Neural progenitor cell (in vitro differentiated cells): Measurements from ENCODE around the gene KRR1. TPM values are rescaled to one million over a fixed set of nuclear protein-coding genes. Genes with fewer than 3 reads are reported as not detected.

ENCODE experiments used
- DNase-seq: peaks from one replicate; pipeline ENCODE4 v3.0.0-alpha.2; 2016; ENCODE audit warnings: low spot score
- H2AFZ ChIP-seq: fragments of 200-600 bp; sonication (generic); replicated peaks from 2 replicates; pipeline ENCODE4 v1.6.1; 2016; ENCODE audit warnings: antibody characterized with exemption
- H3F3A ChIP-seq: fragments of 200-600 bp; sonication (generic); 2 replicates; pipeline ENCODE4 v1.6.1; 2016; ENCODE audit warnings: antibody characterized with exemption, low read depth
- H3K27ac ChIP-seq: fragments of 200-600 bp; sonication (generic); 2 replicates; pipeline ENCODE4 v1.5.1; 2016; ENCODE audit warnings: mild to moderate bottlenecking
- H3K27me3 ChIP-seq: fragments of 200-600 bp; sonication (generic); 2 replicates; pipeline ENCODE4 v1.6.1; 2016; ENCODE audit warnings: mild to moderate bottlenecking, moderate library complexity
- H3K36me3 ChIP-seq: fragments of 200-600 bp; sonication (generic); 2 replicates; pipeline ENCODE4 v1.5.1; 2016
- H3K4me1 ChIP-seq: fragments of 200-600 bp; sonication (generic); 2 replicates; pipeline ENCODE4 v1.6.1; 2016; ENCODE audit warnings: mixed run types
- H3K4me2 ChIP-seq: fragments of 200-600 bp; sonication (generic); 2 replicates; pipeline ENCODE4 v1.6.1; 2016
- H3K4me3 ChIP-seq: fragments of 200-600 bp; sonication (generic); 2 replicates; pipeline ENCODE4 v1.5.1; 2016
- H3K79me2 ChIP-seq: fragments of 200-600 bp; sonication (generic); 2 replicates; pipeline ENCODE4 v1.6.1; 2016; ENCODE audit warnings: low read depth
- H3K9ac ChIP-seq: fragments of 200-600 bp; sonication (generic); 2 replicates; pipeline ENCODE4 v1.6.1; 2016
- H3K9me3 ChIP-seq: fragments of 200-600 bp; sonication (generic); 2 replicates; pipeline ENCODE4 v1.5.1; 2016; ENCODE audit warnings: low read depth
- H4K20me1 ChIP-seq: fragments of 200-600 bp; sonication (generic); 2 replicates; pipeline ENCODE4 v1.6.1; 2016; ENCODE audit warnings: low read depth
- H3K27ac Mint-ChIP-seq: 3 replicates; pipeline ENCODE4 v1.8.0; 2021; ENCODE audit warnings: mixed read lengths
- H3K27me3 Mint-ChIP-seq: 2 replicates; pipeline ENCODE4 v1.8.0; 2022; ENCODE audit warnings: low read depth, mild to moderate bottlenecking, inconsistent platforms, moderate library complexity, mixed read lengths; ENCODE audit not compliant: insufficient read depth
- H3K36me3 Mint-ChIP-seq: 3 replicates; pipeline ENCODE4 v1.8.0; 2021; ENCODE audit warnings: mixed read lengths
- H3K4me1 Mint-ChIP-seq: 3 replicates; pipeline ENCODE4 v1.8.0; 2021; ENCODE audit warnings: mixed read lengths
- H3K4me3 Mint-ChIP-seq: 3 replicates; pipeline ENCODE4 v1.8.0; 2021; ENCODE audit warnings: mild to moderate bottlenecking, moderate library complexity, mixed read lengths
- H3K9me3 Mint-ChIP-seq: 3 replicates; pipeline ENCODE4 v1.8.0; 2020; ENCODE audit warnings: mixed read lengths
- CTCF ChIP-seq: fragments of 200-600 bp; sonication (generic); IDR thresholded peaks from 2 replicates; pipeline ENCODE4 v1.5.1; 2017; ENCODE audit warnings: antibody characterized with exemption, mild to moderate bottlenecking
- EZH2 ChIP-seq: fragments of 200-600 bp; sonication (generic); IDR thresholded peaks from 2 replicates; pipeline ENCODE4 v1.6.1; 2017; ENCODE audit warnings: antibody characterized with exemption, mild to moderate bottlenecking, moderate library complexity
- EZH2phosphoT487 ChIP-seq: fragments of 200-600 bp; sonication (generic); IDR thresholded peaks from 2 replicates; pipeline ENCODE4 v1.6.1; 2017; ENCODE audit warnings: antibody characterized with exemption
- total RNA-seq: library from RNA; depleted of rRNA; stranded (reverse); fragments of >200 nt; gene quantifications from 2 replicates; pipeline ENCODE4 v1.2.3, GENCODE V29; 2015; ENCODE audit warnings: low replicate concordance

The KRR1 gene
- total RNA-seq, 1 donor from 2014 or later, result 70.0 TPM

- no peak for DNase-seq
- TF ChIP-seq EZH2, result no peak
- Mint-ChIP-seq H3K27ac (no peak overlapping the region), H3K9me3 (no peaks in the 10 kb centered on the region), H3K4me1 (peaks cover 2% of the 10 kb centered on the region), H3K36me3 (no peaks in the 10 kb centered on the region), H3K27me3 (peaks cover 2% of the 10 kb centered on the region), H3K4me3 (no peak overlapping the region)
- no peak overlapping the region for H3K9ac ChIP-seq
- no peak overlapping the region for H3K27ac ChIP-seq
- H3K79me2 ChIP-seq, result no peaks in the 10 kb centered on the region
- H3K4me2 ChIP-seq, result no peak overlapping the region
- H4K20me1 ChIP-seq, result no peaks in the 10 kb centered on the region
- no peaks in the 10 kb centered on the region for H3K9me3 ChIP-seq
- H3K36me3 ChIP-seq, result no peaks in the 10 kb centered on the region
- no peak overlapping the region for H3K4me3 ChIP-seq
- H3F3A ChIP-seq, result no peaks in the 10 kb centered on the region
- no peaks in the 10 kb centered on the region for H3K27me3 ChIP-seq
- peaks cover 6% of the 10 kb centered on the region for H3K4me1 ChIP-seq
- no peak overlapping the region for H2AFZ ChIP-seq
Measured at GRCh38 chr12:75491169-75491568, 20.2 kb downstream of the KRR1 start.

- no peaks in the 10 kb centered on the region for H3K36me3 ChIP-seq
- no peak overlapping the region for H3K27ac ChIP-seq
- no peaks in the 10 kb centered on the region for H3K36me3 Mint-ChIP-seq
- no peaks in the 10 kb centered on the region for H3K9me3 ChIP-seq
- no peak overlapping the region for H3K9ac ChIP-seq
- no peak for DNase-seq
- H3K79me2 ChIP-seq, result no peaks in the 10 kb centered on the region
- no peaks in the 10 kb centered on the region for H3K27me3 ChIP-seq
- H3K4me3 Mint-ChIP-seq, result no peak overlapping the region
- H3K4me1 ChIP-seq, result peaks cover 6% of the 10 kb centered on the region
- H3K27me3 Mint-ChIP-seq, result peaks cover 2% of the 10 kb centered on the region
- no peak overlapping the region for H3K27ac Mint-ChIP-seq
- TF ChIP-seq CTCF (no peak), EZH2phosphoT487 (no peak), EZH2 (no peak)
- no peak overlapping the region for H3K4me3 ChIP-seq
- no peak overlapping the region for H2AFZ ChIP-seq
- no peaks in the 10 kb centered on the region for H4K20me1 ChIP-seq
- H3K4me1 Mint-ChIP-seq, result peaks cover 2% of the 10 kb centered on the region
- H3F3A ChIP-seq, result no peaks in the 10 kb centered on the region
- H3K4me2 ChIP-seq, result no peak overlapping the region
- H3K9me3 Mint-ChIP-seq, result no peaks in the 10 kb centered on the region
Measured at GRCh38 chr12:75489613-75490210, 21.7 kb downstream of the KRR1 start.

- DNase-seq, result no peak
- H3K9me3 ChIP-seq, result no peaks in the 10 kb centered on the region
- Mint-ChIP-seq H3K4me3 (no peak overlapping the region), H3K27ac (no peak overlapping the region), H3K4me1 (peaks cover 2% of the 10 kb centered on the region), H3K27me3 (peaks cover 2% of the 10 kb centered on the region), H3K36me3 (no peaks in the 10 kb centered on the region), H3K9me3 (no peaks in the 10 kb centered on the region)
- no peaks in the 10 kb centered on the region for H3K36me3 ChIP-seq
- H3K4me1 ChIP-seq, result peaks cover 6% of the 10 kb centered on the region
- H3K4me3 ChIP-seq, result no peak overlapping the region
- no peaks in the 10 kb centered on the region for H3F3A ChIP-seq
- H4K20me1 ChIP-seq, result no peaks in the 10 kb centered on the region
- H3K27ac ChIP-seq, result no peak overlapping the region
- no peak overlapping the region for H2AFZ ChIP-seq
- H3K4me2 ChIP-seq, result no peak overlapping the region
- no peaks in the 10 kb centered on the region for H3K27me3 ChIP-seq
- TF ChIP-seq CTCF (no peak), EZH2 (no peak), EZH2phosphoT487 (no peak)
- H3K9ac ChIP-seq, result no peak overlapping the region
- H3K79me2 ChIP-seq, result no peaks in the 10 kb centered on the region
Measured at GRCh38 chr12:75489187-75489586, 22.2 kb downstream of the KRR1 start.

- Histone ChIP-seq H4K20me1 (no peaks in the 10 kb centered on the region), H3K4me1 (peaks cover 6% of the 10 kb centered on the region), H3K27ac (no peak overlapping the region), H3K4me2 (no peak overlapping the region), H2AFZ (no peak overlapping the region), H3K9ac (no peak overlapping the region), H3K79me2 (no peaks in the 10 kb centered on the region), H3K27me3 (no peaks in the 10 kb centered on the region), H3K9me3 (no peaks in the 10 kb centered on the region), H3F3A (no peaks in the 10 kb centered on the region), H3K4me3 (no peak overlapping the region), H3K36me3 (no peaks in the 10 kb centered on the region)
- H3K27ac Mint-ChIP-seq, result no peak overlapping the region
- peak; percentile 38 for DNase-seq
- H3K27me3 Mint-ChIP-seq, result peaks cover 2% of the 10 kb centered on the region
- H3K36me3 Mint-ChIP-seq, result no peaks in the 10 kb centered on the region
- peaks cover 2% of the 10 kb centered on the region for H3K4me1 Mint-ChIP-seq
- H3K4me3 Mint-ChIP-seq, result no peak overlapping the region
- no peaks in the 10 kb centered on the region for H3K9me3 Mint-ChIP-seq
- TF ChIP-seq EZH2phosphoT487, result no peak
- peak; percentile 51 for TF ChIP-seq CTCF
- no peak for TF ChIP-seq EZH2
Measured at GRCh38 chr12:75488553-75488952, 22.9 kb downstream of the KRR1 start.
